ENCODE results near the gene VPS52. TPM values are rescaled to one million over a fixed set of nuclear protein-coding genes. Genes with fewer than 3 reads are reported as not detected.
A peak's percentile ranks its signal among the peaks of the same experiment; 100 is the strongest.
"Not testable (repeated sequence)": the region's sequence is repeated elsewhere in the genome, so short reads cannot be mapped to it uniquely, and the experiment has no call there.

The VPS52 gene
- polyA plus RNA-seq, 4 donors: 53.1 to 96.0 (median 75.1) TPM

- no peak for DNase-seq (ENCODE audit: low read depth in 4 of 4, low spot score in 3 of 4)
These were observed 18.9 kb downstream of the VPS52 start for GRCh38 chr6:33252759-33253158.

DNA sequence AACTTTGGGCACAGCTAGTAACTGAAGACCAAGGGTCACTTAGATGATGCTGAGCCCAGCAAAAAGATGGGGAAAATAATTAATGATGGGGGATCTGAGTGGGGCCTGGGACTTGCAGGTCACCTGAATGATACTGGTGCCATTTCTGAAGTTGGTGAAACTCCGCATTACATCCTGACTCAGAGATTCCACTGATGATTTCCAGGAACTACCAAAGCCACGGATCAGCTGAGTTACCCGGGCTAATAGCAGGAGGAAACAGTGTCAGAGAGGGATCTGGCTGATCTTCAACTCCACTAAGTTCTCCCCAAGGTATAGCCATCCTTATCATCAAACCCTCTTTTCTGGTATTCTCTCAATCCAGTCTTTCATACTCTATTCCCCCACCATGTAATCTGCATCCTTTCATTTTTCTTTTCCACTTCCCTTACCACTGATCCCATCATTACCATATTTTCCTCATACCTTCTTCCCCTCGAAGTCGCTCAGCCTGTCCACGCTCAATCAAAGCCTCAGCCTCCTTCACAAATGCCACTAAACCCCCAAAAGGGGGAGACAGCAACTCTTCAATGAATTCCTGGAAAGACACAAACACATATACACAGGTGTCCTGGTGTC is 20.2 kb downstream of the VPS52 start:
- no peak for DNase-seq (ENCODE audit: low read depth in 4 of 4, low spot score in 3 of 4)

- no peak for DNase-seq (ENCODE audit: low read depth in 4 of 4, low spot score in 3 of 4)
These were observed 20.9 kb downstream of the VPS52 start for GRCh38 chr6:33250731-33251130.

GRCh38 chr6:33249732-33250630 is 21.7 kb downstream of the VPS52 start:
- DNase-seq (ENCODE audit: low read depth in 4 of 4, low spot score in 3 of 4): no peak

- DNase-seq (ENCODE audit: low read depth in 4 of 4, low spot score in 3 of 4): peak; percentile 92 to 97 (median 93)
These were observed 22.5 kb downstream of the VPS52 start for GRCh38 chr6:33248932-33249731.

- no peak for DNase-seq (ENCODE audit: low read depth in 4 of 4, low spot score in 3 of 4)
These were observed 23.1 kb downstream of the VPS52 start for GRCh38 chr6:33248643-33248931.

- DNase-seq (ENCODE audit: low read depth in 4 of 4, low spot score in 3 of 4): peak; percentile 80 to 81 (median 80)
These were observed 23.6 kb downstream of the VPS52 start for GRCh38 chr6:33247977-33248642.

DNA sequence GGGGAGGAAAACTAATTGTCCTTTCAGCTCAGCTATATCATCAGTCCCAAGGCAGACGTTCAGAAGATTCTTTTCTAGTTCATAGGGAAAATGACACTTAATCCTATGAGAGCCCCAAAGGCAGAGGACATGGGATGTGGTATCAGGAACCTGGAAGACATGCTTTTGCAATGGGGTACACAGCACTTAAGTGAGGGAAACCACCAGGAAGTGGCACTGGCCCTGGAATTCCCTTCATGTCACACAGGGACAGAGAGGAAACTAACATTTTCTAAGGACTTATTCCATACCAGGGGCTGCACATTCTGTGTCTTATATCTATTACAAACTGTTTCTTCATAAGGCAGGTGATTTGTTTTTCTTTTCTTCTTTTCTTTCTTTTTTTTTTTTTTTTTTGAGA is 28.2 kb downstream of the VPS52 start:
- no peak for DNase-seq (ENCODE audit: low read depth in 4 of 4, low spot score in 3 of 4)

GRCh38 chr6:33241968-33242367 is 29.7 kb downstream of the VPS52 start:
- DNase-seq (ENCODE audit: low read depth in 4 of 4, low spot score in 3 of 4): no peak

DNA sequence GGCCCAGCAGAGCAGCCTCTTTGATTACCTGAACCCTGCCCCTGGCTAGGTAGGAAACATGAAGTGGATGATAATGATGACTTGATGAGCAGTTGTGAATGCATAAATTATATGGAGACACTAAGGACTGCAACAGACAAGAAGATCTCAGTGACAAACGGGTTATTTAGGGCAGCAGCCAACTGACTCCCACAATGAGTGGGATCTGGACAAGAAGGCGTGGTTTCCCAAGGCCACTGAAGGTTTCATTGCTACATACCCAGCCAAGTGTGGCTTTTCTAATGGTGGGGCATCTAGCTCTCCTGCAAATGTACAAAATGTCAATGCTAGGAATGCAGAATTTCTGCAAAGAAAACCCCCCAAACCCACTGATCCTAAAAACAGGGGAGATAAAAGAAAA is 33.9 kb downstream of the VPS52 start:
- DNase-seq (ENCODE audit: low read depth in 4 of 4, low spot score in 3 of 4): no peak

DNA sequence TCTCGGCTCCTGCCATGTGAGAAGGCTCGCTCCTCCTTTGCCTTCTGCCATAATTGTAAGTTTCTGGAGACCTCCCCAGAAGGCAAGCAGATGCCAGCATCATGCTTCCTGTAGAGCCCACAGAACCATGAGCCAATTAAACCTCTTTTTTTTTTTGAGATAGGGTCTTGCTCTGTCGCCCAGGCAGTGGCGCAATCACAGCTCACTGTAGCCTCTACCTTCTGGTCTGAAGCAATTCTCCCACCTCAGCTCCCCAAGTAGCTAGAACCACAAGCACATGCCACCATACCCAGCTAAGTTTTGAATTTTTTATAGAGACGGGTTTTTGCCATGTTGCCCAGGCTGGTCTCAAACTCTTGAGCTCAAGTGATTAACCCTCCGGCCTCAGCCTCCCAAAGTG is 34.8 kb downstream of the VPS52 start:
- DNase-seq (ENCODE audit: low read depth in 4 of 4, low spot score in 3 of 4): no peak

DNA sequence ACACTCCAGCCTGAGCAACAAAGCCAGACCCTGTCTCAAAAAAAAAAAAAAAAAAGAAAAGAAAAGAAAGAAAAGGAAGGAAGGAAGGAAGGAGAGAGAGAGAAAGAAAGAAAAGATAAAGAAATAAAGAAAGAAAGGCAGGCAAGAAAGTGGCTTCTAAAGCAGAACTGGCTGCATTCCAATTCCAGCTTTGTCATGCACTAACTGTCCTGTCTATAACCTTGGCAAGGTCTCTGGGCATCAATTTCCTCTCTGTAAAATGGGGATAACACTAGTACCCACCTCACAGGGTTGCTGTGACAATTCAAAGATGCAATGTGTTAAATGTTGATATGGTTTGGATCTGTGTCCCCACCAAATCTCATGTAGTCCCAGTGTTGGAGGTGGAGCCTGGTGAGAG is 35.3 kb downstream of the VPS52 start:
- no peak for DNase-seq (ENCODE audit: low read depth in 4 of 4, low spot score in 3 of 4)

- peak in 1 of 4 donors; percentile 25 for DNase-seq (ENCODE audit: low read depth in 4 of 4, low spot score in 3 of 4)
These were observed 36.4 kb downstream of the VPS52 start for GRCh38 chr6:33235221-33235634.

DNA sequence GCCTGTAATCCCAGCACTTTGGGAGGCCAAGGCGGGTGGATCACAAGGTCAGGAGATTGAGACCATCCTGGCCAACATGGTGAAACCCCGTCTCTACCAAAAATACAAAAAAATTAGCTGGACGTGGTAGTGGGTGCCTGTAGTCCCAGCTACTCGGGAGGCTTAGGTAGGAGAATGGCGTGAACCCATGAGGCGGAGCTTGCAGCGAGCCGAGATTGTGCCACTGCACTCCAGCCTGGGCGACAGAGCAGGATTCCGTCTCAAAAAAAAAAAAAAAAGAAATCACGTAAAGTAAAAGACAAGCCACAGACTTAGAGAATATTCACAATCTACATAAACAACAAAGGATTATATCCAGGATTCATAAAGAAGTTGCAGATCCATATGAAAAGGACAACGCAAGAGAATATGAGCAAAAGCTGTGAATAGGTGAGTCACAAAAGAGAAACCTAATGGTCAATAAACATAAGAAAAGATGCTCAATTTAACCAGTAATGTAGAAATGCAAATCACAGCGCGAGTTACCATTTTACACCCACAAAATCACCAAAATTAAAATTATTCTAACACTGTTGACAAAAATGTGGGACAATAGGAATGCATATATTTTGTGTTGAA is 45.1 kb downstream of the VPS52 start:
- DNase-seq (ENCODE audit: low read depth in 4 of 4, low spot score in 3 of 4): not testable (repeated sequence)

DNA sequence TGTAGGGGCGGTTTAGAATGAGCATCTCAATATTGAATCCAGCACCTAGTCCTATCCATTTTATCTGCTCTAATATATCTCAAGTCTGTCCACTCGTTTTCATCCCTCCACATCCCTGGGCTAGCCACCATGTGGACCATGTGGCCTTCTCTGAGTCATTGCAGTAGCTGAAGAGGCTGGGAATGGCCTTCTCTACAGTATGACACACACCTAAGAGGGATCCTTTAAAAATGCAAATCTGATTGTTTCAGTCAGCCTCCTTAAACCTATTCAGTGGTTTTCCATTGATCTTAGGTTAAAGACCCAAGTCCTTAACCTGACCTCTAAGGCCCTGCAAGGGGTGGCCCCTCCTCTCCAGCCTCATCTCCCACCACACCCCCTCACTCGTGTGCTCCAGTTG is 54.0 kb downstream of the VPS52 start:
- DNase-seq (ENCODE audit: low read depth in 4 of 4, low spot score in 3 of 4): no peak

- no peak for DNase-seq (ENCODE audit: low read depth in 4 of 4, low spot score in 3 of 4)
These were observed 54.4 kb downstream of the VPS52 start for GRCh38 chr6:33217246-33217645.

- no peak for DNase-seq (ENCODE audit: low read depth in 4 of 4, low spot score in 3 of 4)
These were observed 55.5 kb downstream of the VPS52 start for GRCh38 chr6:33216117-33216649.

- no peak for DNase-seq (ENCODE audit: low read depth in 4 of 4, low spot score in 3 of 4)
These were observed 56.2 kb downstream of the VPS52 start for GRCh38 chr6:33215271-33216116.

GRCh38 chr6:33213989-33214335 is 57.7 kb downstream of the VPS52 start:
- DNase-seq (ENCODE audit: low read depth in 4 of 4, low spot score in 3 of 4): no peak
